ENCODE results near the gene ZNF22.

- TF ChIP-seq CTCF (IDR thresholded peaks at IDR 0.05) = no peak
- no peak for TF ChIP-seq POLR2A (IDR thresholded peaks at IDR 0.05)
- no peak for TF ChIP-seq POLR2AphosphoS5 (IDR thresholded peaks at IDR 0.05)
- TF ChIP-seq EP300 (IDR thresholded peaks at IDR 0.05) = no peak
Observed at GRCh38 chr10:44972874-44973306, 27.8 kb upstream of the ZNF22 start.

Data from stomach (tissue), 4 donors.